Peyer's patch (tissue), 4 donors: Measurements from ENCODE around the gene CCDC154. TPM values are rescaled to one million over a fixed set of nuclear protein-coding genes. Genes with fewer than 3 reads are reported as not detected.
A peak's percentile ranks its signal among the peaks of the same experiment; 100 is the strongest.

ENCODE experiments used
- DNase-seq, 3 donors: peaks; one replicate each; pipeline ENCODE4 v3.0.0-alpha.2; 2017 to 2019
- H3K27ac ChIP-seq, 4 donors: fragments of 200-600 bp; sonication (generic); one replicate each; pipeline ENCODE4 v1.5.1; 2016 to 2019
- H3K27me3 ChIP-seq, 2 donors: fragments of 200-600 bp; sonication (generic); one replicate each; pipeline ENCODE4 v1.5.1; 2019
- H3K36me3 ChIP-seq, 3 donors: fragments of 200-600 bp; sonication (generic); one replicate each; pipeline ENCODE4 v1.5.1; 2016 to 2019
- H3K4me1 ChIP-seq, 4 donors: fragments of 200-600 bp; sonication (generic); one replicate each; pipeline ENCODE4 v1.5.1; 2016 to 2019
- H3K4me3 ChIP-seq, 4 donors: fragments of 200-600 bp; sonication (generic); 1 replicate in 3 of 4; 2 replicates in 1 of 4; pipeline ENCODE4 v1.5.1; 2016 to 2019; ENCODE audit warnings: mild to moderate bottlenecking in 1 of 4
- H3K9me3 ChIP-seq, 4 donors: fragments of 200-600 bp; sonication (generic); one replicate each; pipeline ENCODE4 v1.5.1; 2016 to 2019; ENCODE audit warnings: mild to moderate bottlenecking in 1 of 4
- CTCF ChIP-seq, 6 experiments: fragments of 450-650 bp in 4 of 6; fragments of 200-600 bp in 2 of 6; sonication (generic) in 1 of 6; IDR thresholded peaks; one replicate each; pipeline ENCODE4 v1.5.1; 2017 to 2019; ENCODE audit warnings: antibody characterized with exemption in 6 of 6, mild to moderate bottlenecking in 3 of 6, moderate library complexity in 1 of 6
- POLR2A ChIP-seq, 2 donors: fragments of 450-650 bp; IDR thresholded peaks; one replicate each; pipeline ENCODE4 v1.5.1; 2017; ENCODE audit warnings: antibody characterized with exemption in 2 of 2, mild to moderate bottlenecking in 2 of 2, moderate library complexity in 2 of 2
- total RNA-seq, 4 donors: library from RNA; depleted of rRNA; stranded (reverse); fragments of >200 nt; gene quantifications; one replicate each; pipeline ENCODE4 v1.1.0, GENCODE V29; 2016

Gene CCDC154
- total RNA-seq, 4 donors from 2014 or later, result 0.47 to 23.1 (median 0.73) TPM

- TF ChIP-seq CTCF (IDR thresholded peaks at IDR 0.05) (no peak), POLR2A (IDR thresholded peaks at IDR 0.05) (no peak)
- H3K27ac ChIP-seq, result no peak overlapping the region
- H3K9me3 ChIP-seq, result no peaks in the 10 kb centered on the region
- H3K36me3 ChIP-seq, result no peaks in the 10 kb centered on the region
- H3K4me1 ChIP-seq, result peaks cover 0 to 6% (median 2%) of the 10 kb centered on the region in 4 donors
- no peak overlapping the region for H3K4me3 ChIP-seq
- H3K27me3 ChIP-seq, result no peaks in the 10 kb centered on the region
- DNase-seq, result no peak
These were observed 12.7 kb downstream of the CCDC154 start for GRCh38 chr16:1431497-1432270.

DNA sequence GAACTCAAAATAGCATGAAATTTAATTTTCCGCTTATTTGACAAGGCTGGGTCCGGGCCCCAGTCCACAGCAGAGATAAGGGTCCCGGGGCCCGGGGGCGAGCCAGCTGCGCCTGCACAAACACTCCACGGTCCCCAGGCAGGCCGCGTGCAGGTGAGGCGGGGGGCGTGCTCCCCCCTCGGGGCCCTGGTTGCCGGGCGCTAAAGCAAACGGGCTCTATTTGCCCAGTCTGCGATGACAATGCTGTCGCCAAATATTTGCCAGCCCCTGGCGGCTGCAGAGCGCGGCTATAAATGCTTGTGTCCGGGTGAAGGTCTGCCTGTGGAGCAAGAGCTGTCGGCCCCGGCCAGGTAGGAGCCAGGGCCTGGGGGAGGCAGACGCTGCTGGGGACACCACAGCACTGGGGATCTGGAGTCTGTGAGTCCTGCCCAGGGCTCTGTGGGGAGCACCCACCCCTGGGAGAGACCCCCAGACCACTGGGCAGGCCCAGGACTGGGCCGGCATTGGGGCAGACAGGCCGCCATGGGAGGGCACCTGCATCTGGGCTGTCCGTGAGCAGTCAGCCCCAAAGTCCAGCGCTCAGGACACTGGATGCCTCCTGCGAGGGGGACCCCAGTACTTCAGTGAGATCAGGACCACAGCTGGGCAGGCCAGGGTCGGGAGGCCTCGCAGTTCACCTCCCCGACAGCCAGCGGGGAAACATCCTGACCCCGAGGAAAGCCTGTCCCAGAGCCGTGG is 13.4 kb downstream of the CCDC154 start, which contains the start of gene PERCC1:
Gene PERCC1, plus strand, starts transcription at position 320 of the 738 bp plus-strand sequence. CDS start 1,516 bp downstream, outside the sequence.
- no peak for DNase-seq
- no peaks in the 10 kb centered on the region for H3K27me3 ChIP-seq
- H3K4me1 ChIP-seq, result peaks cover 0 to 6% (median 2%) of the 10 kb centered on the region in 4 donors
- peak in 1 of 6 experiments; percentile 7 for TF ChIP-seq CTCF (IDR thresholded peaks at IDR 0.05)
- no peak for TF ChIP-seq POLR2A (IDR thresholded peaks at IDR 0.05)
- H3K4me3 ChIP-seq, result no peak within 1 kb of the TSS
- H3K27ac ChIP-seq, result no peak within 1 kb of the TSS
- H3K36me3 ChIP-seq, result no peaks in the 10 kb centered on the region
- no peaks in the 10 kb centered on the region for H3K9me3 ChIP-seq

GRCh38 chr16:1430214-1430758 is 14.1 kb downstream of the CCDC154 start:
- no peaks in the 10 kb centered on the region for H3K36me3 ChIP-seq
- DNase-seq, result no peak
- H3K9me3 ChIP-seq, result no peaks in the 10 kb centered on the region
- no peaks in the 10 kb centered on the region for H3K27me3 ChIP-seq
- TF ChIP-seq POLR2A (IDR thresholded peaks at IDR 0.05) (no peak), CTCF (IDR thresholded peaks at IDR 0.05) (no peak)
- H3K4me3 ChIP-seq, result no peak overlapping the region
- H3K4me1 ChIP-seq, result peaks cover 0 to 6% (median 2%) of the 10 kb centered on the region in 4 donors
- H3K27ac ChIP-seq, result no peak overlapping the region

GRCh38 chr16:1429631-1430030 is 14.7 kb downstream of the CCDC154 start:
- Histone ChIP-seq H3K27me3 (no peaks in the 10 kb centered on the region), H3K27ac (no peak overlapping the region), H3K9me3 (no peaks in the 10 kb centered on the region), H3K4me3 (no peak overlapping the region), H3K4me1 (peaks cover 0 to 6% (median 2%) of the 10 kb centered on the region in 4 donors), H3K36me3 (no peaks in the 10 kb centered on the region)
- no peak for DNase-seq
- TF ChIP-seq CTCF (IDR thresholded peaks at IDR 0.05) (no peak), POLR2A (IDR thresholded peaks at IDR 0.05) (no peak)

- TF ChIP-seq CTCF (IDR thresholded peaks at IDR 0.05) (no peak), POLR2A (IDR thresholded peaks at IDR 0.05) (no peak)
- H3K4me3 ChIP-seq, result no peak overlapping the region
- no peaks in the 10 kb centered on the region for H3K36me3 ChIP-seq
- H3K27me3 ChIP-seq, result no peaks in the 10 kb centered on the region
- no peak for DNase-seq
- no peaks in the 10 kb centered on the region for H3K9me3 ChIP-seq
- H3K4me1 ChIP-seq, result peaks cover 0 to 6% (median 2%) of the 10 kb centered on the region in 4 donors
- no peak overlapping the region for H3K27ac ChIP-seq
These were observed 15.3 kb downstream of the CCDC154 start for GRCh38 chr16:1429012-1429411.
